ENCODE measurements around the gene CACTIN.

DNA sequence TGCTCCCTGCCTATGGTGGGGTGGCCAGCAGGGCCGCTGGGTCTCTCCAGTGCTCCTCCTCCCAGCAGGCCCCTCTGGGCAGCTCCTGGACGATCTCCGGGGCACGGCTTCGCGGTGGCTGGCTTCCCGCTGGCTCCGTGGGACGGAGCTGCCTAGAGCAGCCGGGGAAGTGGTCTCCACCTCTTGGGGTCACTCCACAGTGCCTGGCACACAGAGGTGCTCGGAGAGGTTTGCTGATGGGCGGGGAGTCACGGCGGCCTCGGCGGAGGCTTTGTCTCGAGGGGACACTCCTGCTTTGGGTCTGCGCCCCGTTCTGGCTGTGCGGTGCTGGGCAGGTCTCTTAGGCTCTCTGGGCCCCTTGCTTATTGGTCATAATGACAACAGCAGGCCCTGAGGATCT, 9.9 kb upstream of the CACTIN start:
- TF ChIP-seq, protein P1, sequence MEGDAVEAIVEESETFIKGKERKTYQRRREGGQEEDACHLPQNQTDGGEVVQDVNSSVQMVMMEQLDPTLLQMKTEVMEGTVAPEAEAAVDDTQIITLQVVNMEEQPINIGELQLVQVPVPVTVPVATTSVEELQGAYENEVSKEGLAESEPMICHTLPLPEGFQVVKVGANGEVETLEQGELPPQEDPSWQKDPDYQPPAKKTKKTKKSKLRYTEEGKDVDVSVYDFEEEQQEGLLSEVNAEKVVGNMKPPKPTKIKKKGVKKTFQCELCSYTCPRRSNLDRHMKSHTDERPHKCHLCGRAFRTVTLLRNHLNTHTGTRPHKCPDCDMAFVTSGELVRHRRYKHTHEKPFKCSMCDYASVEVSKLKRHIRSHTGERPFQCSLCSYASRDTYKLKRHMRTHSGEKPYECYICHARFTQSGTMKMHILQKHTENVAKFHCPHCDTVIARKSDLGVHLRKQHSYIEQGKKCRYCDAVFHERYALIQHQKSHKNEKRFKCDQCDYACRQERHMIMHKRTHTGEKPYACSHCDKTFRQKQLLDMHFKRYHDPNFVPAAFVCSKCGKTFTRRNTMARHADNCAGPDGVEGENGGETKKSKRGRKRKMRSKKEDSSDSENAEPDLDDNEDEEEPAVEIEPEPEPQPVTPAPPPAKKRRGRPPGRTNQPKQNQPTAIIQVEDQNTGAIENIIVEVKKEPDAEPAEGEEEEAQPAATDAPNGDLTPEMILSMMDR (IDR thresholded peaks at IDR 0.05 in 8 of 11, conservative IDR thresholded peaks at IDR 0.05 in 3 of 11), result no peak
- TF ChIP-seq POLR2AphosphoS5 (IDR thresholded peaks at IDR 0.05), result no peak
- TF ChIP-seq POLR2A (IDR thresholded peaks at IDR 0.05), result no peak
